Keratinocyte (primary cell): ENCODE measurements around the gene NXPH2.

ENCODE experiments used
- CTCF ChIP-seq, 3 experiments: IDR thresholded peaks in 1 of 3; conservative IDR thresholded peaks in 1 of 3; optimal IDR thresholded peaks in 1 of 3; 2 replicates in 2 of 3; 3 replicates in 1 of 3; pipeline versions ENCODE3 to v1.5.1; 2011; ENCODE audit warnings: low read length in 3 of 3, mild to moderate bottlenecking in 3 of 3, moderate library complexity in 2 of 3, control low read depth in 1 of 3, inconsistent platforms in 1 of 3; ENCODE audit not compliant: insufficient read depth in 2 of 3; ENCODE audit errors: extremely low read depth in 1 of 3
- EZH2 ChIP-seq: IDR thresholded peaks from one replicate; pipeline ENCODE4 v1.6.1; 2012; ENCODE audit warnings: inconsistent platforms, mild to moderate bottlenecking, low read length, moderate library complexity

DNA sequence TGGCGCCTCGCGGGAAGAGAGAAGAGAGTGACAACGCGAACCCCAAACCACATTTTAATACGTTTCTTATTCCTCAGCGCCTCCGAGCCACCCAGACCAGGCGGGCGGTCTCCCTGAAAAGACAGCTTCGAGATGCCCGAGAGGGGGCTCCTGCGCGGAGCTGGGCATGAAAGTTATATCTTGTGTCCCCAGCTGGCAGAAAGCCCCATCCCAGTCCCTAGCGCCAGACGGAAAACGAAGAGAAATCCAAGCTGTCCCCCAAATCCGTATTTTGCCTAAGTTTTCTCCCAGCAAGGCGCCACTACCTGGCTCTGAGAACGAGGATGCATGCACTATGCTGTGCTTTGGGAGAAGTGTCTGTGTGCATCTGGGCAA, 797 bp downstream of the NXPH2 start:
- TF ChIP-seq CTCF (optimal IDR thresholded peaks at IDR 0.05 in 1 of 3, IDR thresholded peaks at IDR 0.05 in 1 of 3, conservative IDR thresholded peaks at IDR 0.05 in 1 of 3; ENCODE audit: extremely low read depth in 1 of 3, insufficient read depth in 2 of 3, low read length in 3 of 3) (no peak), EZH2 (no peak)
